Measurements from ENCODE around the gene SEC31A. TPM values are rescaled to one million over a fixed set of nuclear protein-coding genes. Genes with fewer than 3 reads are reported as not detected.

SEC31A gene
- total RNA-seq, 4 donors from 2014 or later = 95.2 to 112 (median 105) TPM

- Histone ChIP-seq H3K27me3 (no peaks in the 10 kb centered on the region), H3K4me3 (no peak overlapping the region), H3K4me1 (no peaks in the 10 kb centered on the region), H3K9me3 (no peaks in the 10 kb centered on the region), H3K27ac (no peak overlapping the region), H3K36me3 (peaks cover 0 to 98% of the 10 kb centered on the region in 2 donors)
- ATAC-seq (peak in 1 of 2 donors; percentile 60), DNase-seq (no peak)
- no peak for TF ChIP-seq POLR2A (IDR thresholded peaks at IDR 0.05)
- TF ChIP-seq CTCF (IDR thresholded peaks at IDR 0.05 in 4 of 5, conservative IDR thresholded peaks at IDR 0.05 in 1 of 5) = peak in 2 of 5 experiments; percentile 23 to 36
- intact Hi-C loops (cut with DNase I; ENCODE audit: low total_unique reads) = no loop called here
- in situ Hi-C loops (cut with MboI; ENCODE audit: low sequenced_read_pairs in 4 of 4) = loop anchor here in 2 of 4 donors (25.0 kb wide), 2 partner anchors 585 to 610 kb away; partner anchors contain the start of genes HELQ (in 1 of the 2) and MRPS18C (in 1 of the 2)
Observed at GRCh38 chr4:82851885-82852750, 38.8 kb downstream of the SEC31A start.

GRCh38 chr4:82851318-82851717 lies 39.6 kb downstream of the SEC31A start:
- ATAC-seq (no peak), DNase-seq (no peak)
- Histone ChIP-seq H3K4me1 (no peaks in the 10 kb centered on the region), H3K36me3 (peaks cover 0 to 98% of the 10 kb centered on the region in 2 donors), H3K9me3 (no peaks in the 10 kb centered on the region), H3K27me3 (no peaks in the 10 kb centered on the region), H3K4me3 (no peak overlapping the region), H3K27ac (no peak overlapping the region)
- in situ Hi-C loops (cut with MboI; ENCODE audit: low sequenced_read_pairs in 4 of 4) = loop anchor here in 2 of 4 donors (25.0 kb wide), 2 partner anchors 586 to 611 kb away; partner anchors contain the start of genes HELQ (in 1 of the 2) and MRPS18C (in 1 of the 2)
- intact Hi-C loops (cut with DNase I; ENCODE audit: low total_unique reads) = no loop called here
- TF ChIP-seq POLR2A (IDR thresholded peaks at IDR 0.05) (no peak), CTCF (IDR thresholded peaks at IDR 0.05 in 4 of 5, conservative IDR thresholded peaks at IDR 0.05 in 1 of 5) (no peak)

GRCh38 chr4:82850684-82851083 lies 40.3 kb downstream of the SEC31A start:
- no peak for TF ChIP-seq POLR2A (IDR thresholded peaks at IDR 0.05)
- TF ChIP-seq CTCF (IDR thresholded peaks at IDR 0.05 in 4 of 5, conservative IDR thresholded peaks at IDR 0.05 in 1 of 5) = no peak
- Histone ChIP-seq H3K27me3 (no peaks in the 10 kb centered on the region), H3K36me3 (peaks cover 0 to 92% of the 10 kb centered on the region in 2 donors), H3K4me3 (no peak overlapping the region), H3K9me3 (no peaks in the 10 kb centered on the region), H3K4me1 (no peaks in the 10 kb centered on the region), H3K27ac (no peak overlapping the region)
- ATAC-seq (no peak), DNase-seq (no peak)
- in situ Hi-C loops (cut with MboI; ENCODE audit: low sequenced_read_pairs in 4 of 4) (loop anchor here in 2 of 4 donors (25.0 kb wide), 2 partner anchors 587 to 612 kb away; partner anchors contain the start of genes HELQ (in 1 of the 2) and MRPS18C (in 1 of the 2)), intact Hi-C loops (cut with DNase I; ENCODE audit: low total_unique reads) (no loop called here)

- Histone ChIP-seq H3K9me3 (no peaks in the 10 kb centered on the region), H3K36me3 (peaks cover 3 to 87% of the 10 kb centered on the region in 2 donors), H3K4me1 (no peaks in the 10 kb centered on the region), H3K4me3 (no peak overlapping the region), H3K27me3 (no peaks in the 10 kb centered on the region), H3K27ac (no peak overlapping the region)
- in situ Hi-C loops (cut with MboI; ENCODE audit: low sequenced_read_pairs in 4 of 4) = loop anchor here in 1 of 4 donors (25.0 kb wide), 1 partner anchor 414 kb away; no protein-coding TSS in a partner anchor
- TF ChIP-seq POLR2A (IDR thresholded peaks at IDR 0.05) = no peak
- TF ChIP-seq CTCF (IDR thresholded peaks at IDR 0.05 in 4 of 5, conservative IDR thresholded peaks at IDR 0.05 in 1 of 5) = no peak
- ATAC-seq (no peak), DNase-seq (no peak)
- intact Hi-C loops (cut with DNase I; ENCODE audit: low total_unique reads) = no loop called here
Observed at GRCh38 chr4:82848706-82849105, 42.2 kb downstream of the SEC31A start.
